Tibial nerve (tissue), 3 donors: ENCODE results near the gene LTBP2.

ENCODE experiments used
- POLR2A ChIP-seq, 2 donors: fragments of 450-650 bp; IDR thresholded peaks; one replicate each; pipeline ENCODE4 v1.6.1; 2017; ENCODE audit warnings: antibody characterized with exemption in 2 of 2, mild to moderate bottlenecking in 2 of 2, moderate library complexity in 2 of 2
- TF ChIP-seq, protein P1 (sequence below), 5 experiments: fragments of 200-600 bp in 3 of 5; fragments of 450-650 bp in 2 of 5; sonication (generic) in 3 of 5; IDR thresholded peaks; one replicate each; pipeline ENCODE4 v1.5.1; 2016 to 2019; ENCODE audit warnings: antibody characterized with exemption in 5 of 5, mild to moderate bottlenecking in 3 of 5, moderate library complexity in 2 of 5

DNA sequence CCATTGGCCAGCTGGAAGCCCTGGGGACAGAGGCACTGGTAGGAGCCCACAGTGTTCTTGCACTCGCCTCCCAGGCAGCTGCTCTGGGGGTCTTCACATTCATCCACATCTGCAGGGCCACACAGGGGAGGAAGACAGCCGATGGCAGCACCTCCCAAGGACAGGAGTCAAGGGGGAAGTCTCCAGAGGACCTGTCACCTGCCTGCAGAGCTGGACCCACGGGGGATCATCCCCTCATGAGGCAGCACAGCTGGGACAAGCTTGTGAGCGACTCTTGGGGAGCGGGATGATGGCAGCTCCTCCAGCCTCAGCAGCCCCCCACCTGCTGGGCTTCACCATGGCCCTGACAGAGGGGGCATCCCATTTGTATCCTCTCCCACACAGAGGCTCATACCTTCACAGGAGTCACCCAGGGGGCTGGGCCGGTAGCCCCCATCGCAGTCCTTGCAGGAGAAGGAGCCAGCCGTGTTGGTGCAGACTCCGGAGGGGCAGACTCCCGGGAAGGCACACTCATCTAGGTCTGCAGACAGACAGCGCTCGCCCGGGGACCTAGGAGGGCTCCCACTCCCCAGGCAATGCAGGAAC, 103.1 kb downstream of the LTBP2 start:
- TF ChIP-seq POLR2A (IDR thresholded peaks at IDR 0.05) = no peak
- TF ChIP-seq, protein P1, sequence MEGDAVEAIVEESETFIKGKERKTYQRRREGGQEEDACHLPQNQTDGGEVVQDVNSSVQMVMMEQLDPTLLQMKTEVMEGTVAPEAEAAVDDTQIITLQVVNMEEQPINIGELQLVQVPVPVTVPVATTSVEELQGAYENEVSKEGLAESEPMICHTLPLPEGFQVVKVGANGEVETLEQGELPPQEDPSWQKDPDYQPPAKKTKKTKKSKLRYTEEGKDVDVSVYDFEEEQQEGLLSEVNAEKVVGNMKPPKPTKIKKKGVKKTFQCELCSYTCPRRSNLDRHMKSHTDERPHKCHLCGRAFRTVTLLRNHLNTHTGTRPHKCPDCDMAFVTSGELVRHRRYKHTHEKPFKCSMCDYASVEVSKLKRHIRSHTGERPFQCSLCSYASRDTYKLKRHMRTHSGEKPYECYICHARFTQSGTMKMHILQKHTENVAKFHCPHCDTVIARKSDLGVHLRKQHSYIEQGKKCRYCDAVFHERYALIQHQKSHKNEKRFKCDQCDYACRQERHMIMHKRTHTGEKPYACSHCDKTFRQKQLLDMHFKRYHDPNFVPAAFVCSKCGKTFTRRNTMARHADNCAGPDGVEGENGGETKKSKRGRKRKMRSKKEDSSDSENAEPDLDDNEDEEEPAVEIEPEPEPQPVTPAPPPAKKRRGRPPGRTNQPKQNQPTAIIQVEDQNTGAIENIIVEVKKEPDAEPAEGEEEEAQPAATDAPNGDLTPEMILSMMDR (IDR thresholded peaks at IDR 0.05) = no peak
